Stimulated activated CD8-positive, alpha-beta memory T cell treated with anti-CD3 and anti-CD28 coated beads, Interleukin-12 subunit alpha, Interleukin-12 subunit beta, amount 100 ng/mL, for 24 hours (primary cell): ENCODE results near the gene LRP1B.

ENCODE experiments used
- DNase-seq: peaks from one replicate; pipeline ENCODE4 v3.0.0-alpha.2; 2020; ENCODE audit errors: extremely low read depth

LRP1B gene

DNA sequence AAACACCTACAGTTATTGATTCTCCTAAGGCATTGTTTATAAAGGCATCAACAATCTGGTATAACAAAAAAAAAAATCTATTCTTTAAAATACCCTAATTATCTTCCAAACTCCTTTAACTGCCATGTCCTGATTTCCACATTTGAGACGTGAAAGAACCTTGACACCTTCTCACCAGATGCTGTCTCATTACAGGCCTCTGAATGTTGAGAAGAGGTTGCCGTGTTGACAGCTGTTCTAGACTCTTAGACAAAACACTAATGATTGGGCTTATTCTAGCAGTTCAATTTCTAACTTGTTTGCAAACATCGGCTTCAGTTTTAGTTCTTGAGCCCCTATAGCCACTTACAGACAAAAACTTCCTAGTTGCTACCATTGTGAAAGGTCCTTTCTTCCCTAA lies 988.8 kb downstream of the LRP1B start:
- DNase-seq: no peak

GRCh38 chr2:141137122-141137693 lies 993.6 kb downstream of the LRP1B start:
- DNase-seq: no peak

DNA sequence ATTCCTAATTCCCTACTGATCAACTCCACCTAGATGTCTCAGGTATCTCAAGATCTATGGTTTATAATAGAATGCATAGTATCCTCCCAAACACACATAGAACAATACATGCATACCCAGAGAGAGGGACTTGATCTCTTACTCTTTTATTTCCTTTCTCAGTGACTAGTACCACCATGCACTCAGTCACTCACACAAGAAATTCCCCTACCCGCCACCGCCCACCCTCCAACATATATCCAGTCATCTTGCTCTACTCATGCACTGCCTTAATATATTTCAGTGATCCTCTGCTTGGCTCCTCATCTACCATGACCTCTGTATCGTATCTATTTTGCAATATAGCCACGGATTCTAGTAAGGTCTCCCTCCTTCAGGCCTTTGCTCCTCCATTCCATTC lies 996.9 kb downstream of the LRP1B start:
- DNase-seq: no peak

DNA sequence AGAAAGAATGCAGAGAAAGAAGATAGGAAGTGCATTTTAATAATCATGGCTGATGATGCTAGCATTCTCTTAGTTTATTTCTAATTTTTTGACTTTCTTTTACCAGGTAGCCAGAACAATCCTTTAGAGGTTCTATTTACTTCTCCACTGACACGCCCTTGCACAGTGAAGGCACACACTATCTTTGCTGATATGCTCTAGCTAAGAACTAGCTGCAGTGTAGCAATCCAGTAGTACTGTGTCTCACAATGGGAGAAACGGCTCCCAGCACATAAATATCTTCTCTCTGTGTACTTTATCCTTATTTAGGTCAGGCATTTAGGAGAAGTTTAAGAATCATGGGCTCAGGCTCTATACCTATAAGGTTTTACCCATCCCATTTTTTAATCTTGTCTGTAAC lies 1005.4 kb downstream of the LRP1B start:
- DNase-seq: no peak

DNA sequence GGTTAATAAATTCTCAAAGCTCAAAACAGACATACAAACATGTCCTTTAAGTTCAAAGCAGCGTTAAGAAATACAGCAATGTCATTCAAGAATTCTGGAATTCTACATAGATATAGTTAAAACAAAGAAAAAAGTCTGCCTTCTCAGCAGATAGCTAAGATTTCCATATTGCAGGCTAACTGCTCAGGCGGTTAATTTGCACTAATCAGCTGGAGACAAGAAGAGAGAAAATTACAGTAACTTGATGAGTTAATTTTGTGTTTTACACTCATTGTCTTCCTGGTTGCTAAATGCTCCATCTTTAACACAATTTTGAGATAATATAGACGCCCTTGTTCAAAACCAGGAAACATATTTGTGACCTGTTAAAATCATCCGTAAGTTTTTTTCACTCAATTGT lies 1012.0 kb downstream of the LRP1B start:
- DNase-seq: no peak

- DNase-seq: no peak
Observed at GRCh38 chr2:141113301-141113700, 1017.5 kb downstream of the LRP1B start.

- DNase-seq: no peak
Observed at GRCh38 chr2:141109633-141110032, 1021.2 kb downstream of the LRP1B start.

- no peak for DNase-seq
Observed at GRCh38 chr2:141105763-141106162, 1025.1 kb downstream of the LRP1B start.

DNA sequence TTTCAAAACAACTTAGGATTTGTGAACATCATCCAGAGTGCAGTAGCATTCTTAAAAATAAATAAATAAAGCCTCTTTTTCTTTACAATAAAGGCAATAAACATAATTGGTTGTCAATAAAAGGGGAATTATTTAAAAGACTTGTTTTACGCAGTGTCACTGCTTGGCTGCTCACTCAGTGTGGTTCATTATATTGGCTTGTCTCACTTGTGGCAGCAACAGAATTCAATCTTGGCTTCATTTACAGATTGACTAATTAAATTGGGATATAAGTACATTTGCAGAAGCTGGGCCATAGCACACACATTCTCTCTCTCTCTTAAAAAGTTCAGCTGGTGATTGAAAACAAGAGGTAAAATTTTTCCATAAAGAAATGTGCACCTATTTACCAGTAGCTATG lies 1027.6 kb downstream of the LRP1B start:
- DNase-seq: no peak

DNA sequence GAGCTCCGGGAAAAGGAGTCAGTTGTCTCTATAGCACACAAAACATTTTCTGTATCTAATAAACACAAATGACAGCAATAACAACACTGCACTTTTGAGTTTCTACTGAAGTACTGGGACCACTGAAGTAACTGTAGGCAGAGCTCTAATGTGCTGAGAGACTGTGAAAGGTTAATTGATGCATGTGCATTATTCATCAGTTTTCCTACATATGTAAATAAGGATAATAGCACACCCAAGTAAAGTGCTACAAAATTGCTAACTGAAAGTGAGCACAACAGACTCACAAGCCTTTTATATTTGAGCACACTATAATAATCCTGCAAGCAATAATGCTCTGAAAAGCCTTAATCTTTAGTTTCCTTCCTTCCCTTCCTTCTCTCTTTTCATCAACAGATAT lies 1051.6 kb downstream of the LRP1B start:
- no peak for DNase-seq

DNA sequence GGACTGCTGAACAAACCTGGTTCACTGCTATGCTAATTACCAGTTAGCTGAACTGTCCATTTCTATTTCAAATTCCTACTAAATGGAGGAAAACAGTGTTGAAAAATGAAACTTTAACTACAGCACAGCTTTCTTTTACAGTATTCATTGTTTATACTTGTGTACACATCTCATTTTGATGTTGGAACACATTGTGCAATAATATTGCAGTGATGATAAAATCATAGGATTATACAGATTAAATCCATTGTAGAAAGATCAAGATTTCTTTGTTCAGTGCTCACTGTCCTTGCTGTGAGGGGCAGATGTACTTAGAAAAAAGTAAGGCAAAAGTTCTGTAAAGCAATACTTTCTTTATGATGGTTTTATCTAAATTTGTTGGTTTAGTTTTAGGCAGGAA lies 1055.1 kb downstream of the LRP1B start:
- no peak for DNase-seq

DNA sequence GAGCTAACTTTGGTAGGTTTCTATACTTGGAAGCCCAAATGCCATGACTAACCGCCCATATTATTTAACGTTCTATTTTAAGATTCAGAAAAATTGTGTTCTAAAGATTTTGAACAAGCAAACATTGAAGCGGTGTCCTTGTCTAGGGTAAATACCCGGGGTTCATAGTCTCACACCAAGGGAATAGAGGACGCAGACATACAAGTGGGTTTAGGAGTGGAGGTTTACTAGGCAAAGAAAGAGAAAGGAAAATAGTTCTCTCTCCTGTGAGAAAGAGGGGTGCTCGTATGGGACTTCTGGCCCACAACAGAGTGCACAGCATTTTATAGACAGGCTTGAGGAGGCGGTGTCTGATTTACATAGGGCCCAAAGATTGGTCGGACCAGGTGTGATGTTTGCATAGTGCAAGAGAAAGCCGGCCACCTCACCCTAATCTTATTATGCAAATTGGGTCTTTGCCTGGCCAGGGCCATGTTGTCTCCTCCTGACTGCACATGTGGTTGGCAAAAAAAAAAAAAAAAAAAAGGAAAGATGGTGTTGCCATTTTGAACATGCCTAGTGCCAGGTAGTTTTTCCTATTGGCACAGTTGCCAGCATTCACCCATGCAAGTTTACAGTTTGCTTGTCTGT lies 1062.6 kb downstream of the LRP1B start:
- no peak for DNase-seq

GRCh38 chr2:141065042-141065441 lies 1065.8 kb downstream of the LRP1B start:
- DNase-seq: no peak

DNA sequence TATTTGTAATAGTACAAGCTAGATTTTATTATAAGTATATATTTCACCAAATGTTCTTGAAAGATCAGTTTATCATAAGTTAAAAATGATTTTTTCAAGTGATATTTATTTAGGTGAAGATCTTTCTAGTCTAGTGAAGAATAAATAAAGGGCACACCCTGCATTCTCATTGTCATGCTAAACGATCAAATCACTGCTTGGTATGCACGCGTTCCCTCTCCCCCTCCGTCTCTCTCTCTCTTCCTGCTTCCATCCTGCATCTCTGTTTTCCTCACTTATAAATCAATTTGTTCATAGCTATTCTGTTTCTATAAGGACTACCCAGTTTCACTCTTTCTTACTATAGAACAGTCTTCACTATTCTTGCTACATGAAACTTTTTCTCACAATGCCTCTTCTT lies 1067.4 kb downstream of the LRP1B start:
- DNase-seq: no peak

DNA sequence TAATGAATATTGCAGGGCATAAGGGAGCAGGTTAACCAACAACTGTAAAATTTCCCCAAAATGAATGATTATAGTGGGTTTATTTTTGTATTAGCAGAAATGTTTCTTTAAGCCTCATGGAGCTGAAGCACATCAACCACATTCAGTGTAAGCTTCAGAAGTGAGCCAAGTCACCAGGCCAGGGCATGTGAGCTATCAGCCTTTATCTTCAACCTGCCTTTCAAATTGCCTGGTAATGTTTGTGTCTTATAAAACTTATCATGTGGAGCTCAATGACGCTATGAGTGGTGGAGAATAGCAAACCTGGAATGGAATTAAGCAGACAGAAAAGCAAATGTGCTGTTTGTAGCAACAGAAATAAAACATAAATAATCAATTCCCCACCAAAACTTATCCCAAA lies 1068.4 kb downstream of the LRP1B start:
- no peak for DNase-seq

DNA sequence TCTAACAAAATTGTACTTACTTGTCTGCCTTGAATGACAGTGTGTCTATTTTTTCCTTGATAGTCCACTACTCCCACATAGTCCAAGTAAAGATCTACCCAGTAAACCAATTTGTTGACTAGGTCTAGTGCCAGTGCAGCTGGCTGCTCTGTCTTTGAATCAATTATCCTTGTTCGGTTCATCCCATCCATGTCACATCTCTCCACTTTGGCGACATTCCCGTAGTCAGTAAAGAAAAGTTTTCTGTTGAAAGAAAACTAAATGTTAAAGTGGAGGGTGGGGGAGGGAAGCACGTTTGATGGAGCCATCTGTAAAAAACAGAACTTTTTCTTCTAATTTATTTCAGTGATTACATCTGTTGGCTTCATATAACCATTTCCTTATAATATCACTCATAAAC lies 1068.8 kb downstream of the LRP1B start:
- no peak for DNase-seq

- no peak for DNase-seq
Observed at GRCh38 chr2:141058556-141058955, 1072.3 kb downstream of the LRP1B start.

GRCh38 chr2:141055531-141055930 lies 1075.3 kb downstream of the LRP1B start:
- no peak for DNase-seq

DNA sequence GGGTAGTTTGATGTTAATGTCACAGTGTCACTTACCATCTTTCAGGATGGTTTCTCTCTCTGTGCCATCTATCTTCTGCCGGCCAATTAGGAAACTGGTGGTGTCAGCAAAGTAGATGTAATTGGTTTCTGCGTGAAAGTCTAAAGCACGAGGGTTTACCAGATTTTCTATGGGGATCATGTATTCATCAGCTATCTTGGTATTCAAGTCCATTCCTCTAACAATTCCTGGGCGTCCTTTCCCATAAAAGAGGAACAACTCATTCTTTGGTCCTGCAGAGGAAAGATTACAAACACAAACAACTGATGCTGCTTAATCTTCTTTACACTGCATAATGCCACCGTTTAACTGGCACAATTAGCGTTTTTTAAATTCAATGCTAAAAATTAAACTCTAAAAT lies 1081.9 kb downstream of the LRP1B start:
- DNase-seq: no peak

DNA sequence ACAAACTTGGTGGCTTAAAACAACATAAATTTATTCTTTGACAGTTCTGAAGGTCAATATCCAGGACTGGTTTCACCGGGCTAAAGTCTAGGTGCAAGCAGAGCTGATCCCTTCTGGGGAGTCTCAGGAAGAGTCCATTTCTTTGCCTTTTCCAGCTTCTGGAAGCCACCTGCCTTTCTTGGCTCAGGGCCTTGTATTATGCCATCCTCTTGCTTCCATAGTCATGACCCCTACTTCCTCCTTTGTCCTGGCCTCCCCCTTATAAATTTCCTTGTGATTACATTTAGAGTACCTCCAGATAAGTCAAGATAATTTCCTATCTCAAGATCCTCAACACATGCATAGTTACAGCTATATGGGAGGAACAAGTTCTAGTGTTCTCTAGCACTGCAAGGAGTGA lies 1089.5 kb downstream of the LRP1B start:
- DNase-seq: no peak

DNA sequence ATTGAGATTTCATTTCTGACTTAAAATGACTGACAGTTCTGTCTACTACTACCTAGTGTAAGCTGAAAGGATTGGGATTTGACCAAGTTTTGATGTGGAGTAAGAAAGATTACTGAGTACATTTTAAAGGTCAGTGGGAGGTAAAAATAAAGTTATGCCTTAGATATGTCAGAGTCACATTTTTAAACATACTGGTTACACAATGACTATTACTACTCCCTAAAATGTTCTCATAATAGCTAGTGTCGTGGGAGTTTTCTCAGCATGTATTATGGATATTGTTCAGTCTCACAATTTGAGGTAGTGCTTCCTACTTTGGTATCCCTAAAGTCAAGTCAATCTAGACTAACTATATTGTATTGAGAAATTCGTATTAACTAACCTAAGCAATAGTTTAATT lies 1092.5 kb downstream of the LRP1B start:
- no peak for DNase-seq

GRCh38 chr2:141037361-141037760 lies 1093.5 kb downstream of the LRP1B start:
- DNase-seq: no peak

- no peak for DNase-seq
Observed at GRCh38 chr2:141035846-141036420, 1094.9 kb downstream of the LRP1B start.
